Measurements from ENCODE around the gene TNFRSF25.

GRCh38 chr1:6511561-6512244 is 45.7 kb upstream of the TNFRSF25 start:
- TF ChIP-seq, protein P1, sequence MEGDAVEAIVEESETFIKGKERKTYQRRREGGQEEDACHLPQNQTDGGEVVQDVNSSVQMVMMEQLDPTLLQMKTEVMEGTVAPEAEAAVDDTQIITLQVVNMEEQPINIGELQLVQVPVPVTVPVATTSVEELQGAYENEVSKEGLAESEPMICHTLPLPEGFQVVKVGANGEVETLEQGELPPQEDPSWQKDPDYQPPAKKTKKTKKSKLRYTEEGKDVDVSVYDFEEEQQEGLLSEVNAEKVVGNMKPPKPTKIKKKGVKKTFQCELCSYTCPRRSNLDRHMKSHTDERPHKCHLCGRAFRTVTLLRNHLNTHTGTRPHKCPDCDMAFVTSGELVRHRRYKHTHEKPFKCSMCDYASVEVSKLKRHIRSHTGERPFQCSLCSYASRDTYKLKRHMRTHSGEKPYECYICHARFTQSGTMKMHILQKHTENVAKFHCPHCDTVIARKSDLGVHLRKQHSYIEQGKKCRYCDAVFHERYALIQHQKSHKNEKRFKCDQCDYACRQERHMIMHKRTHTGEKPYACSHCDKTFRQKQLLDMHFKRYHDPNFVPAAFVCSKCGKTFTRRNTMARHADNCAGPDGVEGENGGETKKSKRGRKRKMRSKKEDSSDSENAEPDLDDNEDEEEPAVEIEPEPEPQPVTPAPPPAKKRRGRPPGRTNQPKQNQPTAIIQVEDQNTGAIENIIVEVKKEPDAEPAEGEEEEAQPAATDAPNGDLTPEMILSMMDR (IDR thresholded peaks at IDR 0.05; ENCODE audit: low read length), result no peak
- no peak for TF ChIP-seq EZH2 (IDR thresholded peaks at IDR 0.05; ENCODE audit: borderline replicate concordance, low read length)

All from OCI-LY1 (cell line).